IMR-90 (cell line): ENCODE data around the gene BCAS3.

Experiments used
- CTCF ChIP-seq: conservative IDR thresholded peaks from 2 replicates; pipeline ENCODE4 v1.5.1; 2012; ENCODE audit warnings: mild to moderate bottlenecking, low read depth, low read length, improper control_type of control experiment
- NFE2L2 ChIP-seq: fragments of 150-350 bp; IDR thresholded peaks from 2 replicates; pipeline ENCODE4 v1.6.1; 2016; ENCODE audit warnings: low read depth, mild to moderate bottlenecking, low read length

DNA sequence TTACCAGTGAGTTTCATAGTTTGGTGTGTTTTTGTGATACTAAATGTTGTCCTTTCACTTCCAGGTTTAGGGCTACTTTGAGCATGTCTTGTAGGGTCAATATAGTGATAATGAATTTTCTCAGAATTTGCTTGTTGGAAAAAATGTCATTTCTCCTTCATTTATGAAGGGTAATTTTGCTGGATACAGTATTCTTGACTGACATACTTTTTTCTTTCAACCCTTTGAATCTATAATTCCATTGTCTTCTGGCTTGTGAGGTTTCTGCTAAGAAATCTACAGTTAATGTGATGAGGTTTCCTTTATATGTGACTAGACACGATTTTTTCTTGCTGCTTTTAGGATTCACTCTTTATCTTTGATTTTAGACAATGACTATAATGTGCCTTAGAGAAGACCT, 219.3 kb downstream of the BCAS3 start:
- TF ChIP-seq NFE2L2 (no peak), CTCF (no peak)
